COR-L47 (cell line): Measurements from ENCODE around the gene SLC22A14.
"Not testable (repeated sequence)": the region's sequence is repeated elsewhere in the genome, so short reads cannot be mapped to it uniquely, and the experiment has no call there.

Experiments used
- DNase-seq: peaks from one replicate; lab custom pipeline; 2025; lab: John Stamatoyannopoulos, UW

Gene SLC22A14

GRCh38 chr3:38281895-38282686 is at the start of gene SLC22A14:
Gene SLC22A14 (plus strand): TSS chr3:38282294. CDS start chr3:38306027, 23,733 bp downstream.
- no peak for DNase-seq

DNA sequence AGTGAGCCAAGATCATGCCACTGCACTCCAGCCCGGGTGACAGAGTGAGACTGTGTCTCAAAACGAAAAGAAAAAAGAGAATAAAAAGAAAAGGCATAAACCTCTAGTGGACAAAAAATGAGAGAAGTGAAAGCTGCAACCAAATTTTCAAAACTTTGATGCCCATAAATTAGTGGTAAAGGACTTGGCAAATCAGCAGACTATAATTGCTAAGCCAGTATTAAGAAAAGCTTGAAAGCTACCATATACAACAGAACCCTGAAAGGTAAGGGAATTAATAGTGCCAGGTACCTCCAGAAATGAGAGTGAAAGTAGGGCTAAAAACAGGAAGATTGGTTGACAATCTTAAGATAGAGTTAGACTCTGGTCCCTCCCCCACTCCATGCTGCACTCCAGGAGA is 49.4 kb upstream of the SLC22A14 start:
- no peak for DNase-seq

DNA sequence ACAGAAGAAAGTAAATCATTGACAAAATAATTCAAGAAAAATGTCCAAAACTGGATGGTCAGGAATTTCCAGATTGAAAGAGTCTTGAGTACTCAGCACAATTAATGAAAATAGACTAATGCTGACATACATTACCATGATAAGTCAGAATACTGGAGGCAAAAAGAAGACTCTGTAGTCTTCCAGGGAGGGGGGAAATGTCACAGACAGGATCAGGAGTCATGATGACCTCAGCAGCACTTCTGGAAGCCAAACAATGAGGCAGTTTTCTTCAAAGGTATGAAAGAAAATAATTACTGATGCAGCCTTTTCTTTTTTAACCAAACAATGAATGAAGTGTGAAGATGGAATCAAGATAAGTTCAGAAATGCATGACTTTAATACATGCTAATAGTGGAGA is 46.6 kb upstream of the SLC22A14 start:
- DNase-seq: no peak

DNA sequence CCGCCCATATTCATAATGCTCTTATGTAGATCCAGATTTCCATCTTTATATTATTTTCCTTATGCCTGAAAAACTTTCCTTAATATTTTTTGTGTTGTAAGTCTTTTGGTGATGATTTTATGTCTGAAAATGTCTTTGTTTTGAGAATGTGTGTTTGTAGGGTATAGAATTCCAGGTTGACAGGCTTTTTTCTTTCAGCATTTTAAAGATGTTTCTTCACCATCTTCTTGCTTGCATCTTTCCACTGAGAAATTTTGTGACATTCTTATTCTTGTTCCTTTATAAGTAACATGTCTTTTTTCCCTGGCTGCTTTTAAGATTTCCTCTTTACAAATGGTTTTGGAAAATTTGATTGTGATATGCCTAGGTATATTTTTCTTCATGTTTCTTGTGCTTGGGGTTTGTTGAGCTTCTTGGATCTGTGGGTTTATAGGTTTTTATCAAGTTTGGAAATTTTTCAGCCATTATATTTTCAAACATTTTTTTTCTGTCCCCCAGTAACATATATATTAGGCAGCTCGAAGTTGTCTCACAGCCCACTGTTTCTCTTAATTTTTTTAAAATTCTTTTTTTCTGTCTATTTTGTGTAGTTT is 43.6 kb upstream of the SLC22A14 start:
- no peak for DNase-seq

GRCh38 chr3:38242812-38243211 is 39.3 kb upstream of the SLC22A14 start:
- not testable (repeated sequence) for DNase-seq

DNA sequence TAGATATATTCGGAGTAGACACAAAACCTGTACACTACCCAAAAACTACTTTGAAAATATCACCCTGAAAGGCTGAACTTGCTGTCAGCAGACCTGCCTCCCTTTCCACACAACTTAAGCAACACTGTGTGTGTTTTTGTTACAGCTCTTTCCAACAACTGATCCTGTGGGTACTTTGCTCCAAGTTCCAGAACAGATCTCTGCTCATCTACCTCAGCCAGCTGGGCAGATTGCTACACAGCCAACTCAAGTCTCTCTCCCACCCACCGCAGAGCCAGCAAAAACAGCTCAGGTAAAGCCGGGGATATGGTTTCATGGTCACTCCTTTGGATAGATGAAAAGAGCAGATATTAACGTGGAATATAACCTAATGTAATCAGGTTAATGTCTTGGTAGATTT is 36.2 kb upstream of the SLC22A14 start:
- no peak for DNase-seq

- DNase-seq: no peak
These were observed 34.6 kb upstream of the SLC22A14 start for GRCh38 chr3:38247366-38248035.

DNA sequence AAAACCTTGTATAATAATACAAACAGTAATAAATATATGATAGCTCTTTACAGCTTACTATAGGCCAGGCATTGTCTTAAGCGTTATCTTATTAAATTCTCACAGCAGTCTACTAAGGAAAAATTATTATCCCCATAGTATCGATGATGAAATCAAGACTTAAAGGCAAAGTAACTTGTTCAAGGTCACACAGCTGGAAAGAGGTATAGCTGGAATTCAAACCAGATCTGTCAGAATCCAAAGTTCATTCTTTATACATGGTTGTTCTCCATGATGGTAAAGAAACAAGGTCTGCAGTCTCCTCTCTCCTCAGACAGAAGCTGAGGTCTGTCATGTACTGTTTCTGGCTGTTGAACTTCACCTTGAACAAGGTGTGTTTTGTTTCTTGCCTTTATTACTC is 31.9 kb upstream of the SLC22A14 start:
- no peak for DNase-seq

DNA sequence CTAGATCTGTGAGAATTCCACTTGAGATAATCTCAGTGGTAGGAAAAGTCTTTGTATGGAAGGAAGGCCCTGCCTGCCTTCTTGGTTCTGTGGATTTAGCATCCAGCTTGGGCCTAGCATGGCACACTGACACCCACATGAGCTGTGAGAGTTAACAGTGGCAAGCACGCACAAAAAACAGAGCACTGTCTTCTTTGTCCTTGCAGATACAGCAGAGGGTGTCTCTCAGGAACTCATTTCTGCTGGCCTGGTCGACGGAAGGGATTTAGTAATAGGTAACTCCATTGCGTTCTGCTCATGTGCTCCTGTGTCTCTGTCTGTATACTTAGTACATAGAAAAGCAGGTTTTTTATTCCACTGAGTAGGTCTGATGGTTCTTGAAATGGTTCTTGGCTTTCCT is 30.9 kb upstream of the SLC22A14 start:
- no peak for DNase-seq

- DNase-seq: no peak
These were observed 28.4 kb upstream of the SLC22A14 start for GRCh38 chr3:38253704-38254103.

DNA sequence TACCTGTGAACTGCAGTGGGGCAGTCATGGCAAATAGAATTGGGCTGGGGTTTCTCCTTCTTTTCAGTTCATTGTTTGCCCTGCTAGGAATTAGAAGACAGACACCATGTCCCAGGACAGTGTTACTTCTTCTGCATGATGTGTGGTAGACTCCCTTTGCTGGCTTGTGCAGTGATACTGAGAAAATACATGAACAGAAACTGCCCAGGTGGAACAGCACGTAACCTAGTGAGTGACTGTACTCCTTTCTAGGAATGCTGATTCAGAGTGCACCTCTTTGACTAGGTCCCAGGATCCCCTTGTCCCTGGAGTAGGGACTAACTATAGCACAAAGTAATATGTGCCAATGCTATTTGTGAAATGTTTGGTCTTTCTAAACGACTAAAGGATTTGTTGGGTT is 27.2 kb upstream of the SLC22A14 start:
- DNase-seq: no peak

- DNase-seq: no peak
These were observed 26.5 kb upstream of the SLC22A14 start for GRCh38 chr3:38255627-38256026.

- no peak for DNase-seq
These were observed 24.5 kb upstream of the SLC22A14 start for GRCh38 chr3:38257583-38257982.

DNA sequence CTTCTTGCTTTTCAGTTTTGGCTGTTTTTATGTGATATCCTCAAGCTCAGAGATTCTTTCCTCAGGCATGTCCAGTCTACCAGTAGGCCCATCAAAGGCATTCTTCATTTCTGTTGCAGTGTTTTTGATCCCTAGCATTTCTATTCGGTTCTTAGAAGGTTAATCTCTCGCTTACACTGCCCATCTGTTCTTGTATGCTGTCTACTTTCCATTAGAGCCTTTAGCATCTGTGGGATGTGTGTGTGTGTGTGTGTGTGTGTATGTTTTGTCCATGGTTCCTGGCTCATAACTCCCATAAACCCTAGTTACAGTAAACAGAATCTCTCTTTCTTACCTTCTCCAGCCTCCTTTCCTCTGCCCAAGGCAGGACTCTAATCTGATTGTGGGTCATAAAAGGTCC is 21.6 kb upstream of the SLC22A14 start:
- DNase-seq: no peak

GRCh38 chr3:38264353-38264771 is 17.7 kb upstream of the SLC22A14 start:
- DNase-seq: no peak

GRCh38 chr3:38264779-38265178 is 17.3 kb upstream of the SLC22A14 start:
- DNase-seq: no peak

- DNase-seq: no peak
These were observed 16.3 kb upstream of the SLC22A14 start, which contains the start of gene SLC22A13 for GRCh38 chr3:38265604-38266307. Gene SLC22A13 (plus strand): TSS chr3:38265812. CDS start chr3:38265861, 49 bp downstream.

GRCh38 chr3:38266810-38267209 is 15.3 kb upstream of the SLC22A14 start:
- no peak for DNase-seq

- no peak for DNase-seq
These were observed 14.4 kb upstream of the SLC22A14 start for GRCh38 chr3:38267662-38268061.

DNA sequence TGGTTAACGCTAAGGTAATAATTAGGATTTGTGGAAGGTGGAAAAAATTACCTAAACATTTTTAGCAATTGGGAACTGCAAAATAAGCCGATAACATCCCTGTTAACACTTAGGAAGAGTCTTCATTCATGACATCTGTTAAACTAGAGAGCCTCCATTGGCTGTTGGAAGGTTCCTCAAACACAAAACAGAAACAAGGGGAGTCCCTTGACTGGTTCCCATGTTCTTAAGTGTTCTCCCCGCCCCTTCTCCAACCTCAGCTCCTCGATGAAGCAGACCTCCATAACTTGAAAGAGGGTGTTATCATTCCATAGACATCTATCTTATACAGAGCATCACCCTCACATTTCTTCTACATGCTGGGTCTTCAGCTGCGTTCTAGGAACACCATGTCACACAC is 14.0 kb upstream of the SLC22A14 start:
- no peak for DNase-seq

DNA sequence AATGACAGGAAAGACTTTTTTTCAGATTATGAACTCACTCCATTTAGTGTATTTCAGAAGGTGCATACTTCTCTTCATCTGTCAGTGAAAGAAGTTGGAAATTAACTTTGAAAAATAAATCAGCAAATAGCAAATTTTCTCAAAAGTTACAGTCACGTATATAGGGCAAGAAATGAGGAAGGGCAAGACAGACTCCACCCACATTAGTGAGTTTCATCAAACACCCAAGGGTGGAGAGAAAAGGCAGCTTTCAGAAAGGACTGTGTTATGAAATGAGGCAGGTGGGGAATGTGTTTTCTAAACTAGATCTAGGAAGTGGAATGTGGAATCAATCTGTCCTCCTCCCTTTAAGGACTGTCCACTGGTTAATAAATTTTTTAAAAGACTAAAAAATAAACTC is 13.6 kb upstream of the SLC22A14 start:
- DNase-seq: no peak

- no peak for DNase-seq
These were observed 11.5 kb upstream of the SLC22A14 start for GRCh38 chr3:38270606-38271005.
